ENCODE data around the gene POLR2E. TPM values are rescaled to one million over a fixed set of nuclear protein-coding genes. Genes with fewer than 3 reads are reported as not detected.
A peak's percentile ranks its signal among the peaks of the same experiment; 100 is the strongest.

POLR2E gene
- total RNA-seq, 2 experiments from 2014 or later, result 45.8 to 49.0 TPM

- Mint-ChIP-seq H3K36me3 (ENCODE audit: low read depth) (peaks cover 67% of the 10 kb centered on the region), H3K27ac (peak overlapping the region; percentile 82), H3K27me3 (no peaks in the 10 kb centered on the region), H3K4me1 (ENCODE audit: low read depth) (peaks cover 31% of the 10 kb centered on the region), H3K4me3 (peak overlapping the region; percentile 71), H3K9me3 (no peaks in the 10 kb centered on the region)
- Histone ChIP-seq H3K9me3 (ENCODE audit: control insufficient read depth in 1 of 2, insufficient read depth in 1 of 2, low read length in 2 of 2) (no peaks in the 10 kb centered on the region), H3K36me3 (ENCODE audit: insufficient read depth, low read length) (peaks cover 87% of the 10 kb centered on the region), H3K27me3 (ENCODE audit: control insufficient read depth in 1 of 2, insufficient read depth in 2 of 2, low read length in 2 of 2) (no peaks in the 10 kb centered on the region), H3K27ac (ENCODE audit: low read depth in 1 of 2, low read length in 2 of 2) (peak overlapping the region; percentile 59 to 68), H3K4me1 (ENCODE audit: insufficient read depth, low read length) (peaks cover 75% of the 10 kb centered on the region), H3K4me3 (ENCODE audit: low read length) (no peak overlapping the region)
- ChIA-PET CTCF (interaction anchor here (0.9 to 6.5 kb wide), 8 partner anchors 9 to 58 kb away, joined by 3 to 42 read pairs (median 6); partner anchors contain the start of genes ABCA7 and ARHGAP45), POLR2A (interaction anchor here (0.6 to 19.1 kb wide), 22 partner anchors 8 to 1964 kb away, joined by 3 to 1253 read pairs (median 8); partner anchors contain the start of genes ABCA7, ARHGAP45, CNN2 and FAM174C)
- TF ChIP-seq CTCF (IDR thresholded peaks at IDR 0.05), result no peak
- peak; percentile 28 for ATAC-seq (ENCODE audit: poor library complexity)
- intact Hi-C loops (cut with DNase I, micrococcal nuclease), result no loop called here
- DNase-seq, result peak in 4 of 14 experiments; percentile 42 to 58 (median 52)
Observed at GRCh38 chr19:1088416-1089010, 6.7 kb downstream of the POLR2E start.

DNA sequence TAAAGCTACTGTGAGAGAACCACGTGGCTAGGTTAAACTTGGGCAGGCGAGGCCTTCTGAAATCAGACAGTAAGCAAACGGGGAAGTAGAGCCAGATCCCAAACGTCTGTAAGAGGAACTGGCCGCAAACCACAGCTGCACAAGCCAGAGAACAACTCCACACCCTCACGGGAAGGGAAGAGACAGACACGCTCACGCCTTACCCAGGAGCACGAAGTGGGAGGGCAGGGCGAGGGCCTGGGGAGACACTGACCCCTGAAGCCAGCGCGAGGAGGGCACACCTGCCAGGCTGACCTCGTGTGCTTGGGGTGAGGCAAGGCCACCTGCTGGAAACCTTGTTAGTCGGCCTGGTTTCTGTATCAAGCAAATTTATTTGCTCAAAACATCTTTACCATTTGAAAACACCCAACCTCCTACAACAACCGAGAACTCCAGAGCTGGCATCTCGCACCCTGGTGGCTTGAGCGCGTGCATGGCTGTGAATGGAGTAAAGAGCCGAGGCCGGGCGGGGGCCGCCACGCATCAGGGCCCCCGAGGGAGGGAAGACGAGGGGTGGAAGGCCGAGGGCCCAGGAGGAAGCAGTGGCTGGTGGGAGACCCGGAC is 7.3 kb downstream of the POLR2E start:
- Histone ChIP-seq H3K9me3 (ENCODE audit: control insufficient read depth in 1 of 2, insufficient read depth in 1 of 2, low read length in 2 of 2) (no peaks in the 10 kb centered on the region), H3K4me3 (ENCODE audit: low read length) (no peak overlapping the region), H3K27me3 (ENCODE audit: control insufficient read depth in 1 of 2, insufficient read depth in 2 of 2, low read length in 2 of 2) (no peaks in the 10 kb centered on the region), H3K36me3 (ENCODE audit: insufficient read depth, low read length) (peaks cover 87% of the 10 kb centered on the region), H3K4me1 (ENCODE audit: insufficient read depth, low read length) (peaks cover 77% of the 10 kb centered on the region), H3K27ac (ENCODE audit: low read depth in 1 of 2, low read length in 2 of 2) (peak overlapping the region; percentile 59 to 68)
- ChIA-PET CTCF (interaction anchor here (0.7 to 6.5 kb wide), 10 partner anchors 8 to 224 kb away, joined by 3 to 42 read pairs (median 5); partner anchors contain the start of genes ABCA7 and ARHGAP45), POLR2A (interaction anchor here (0.6 to 19.1 kb wide), 20 partner anchors 9 to 1965 kb away, joined by 3 to 1253 read pairs (median 8); partner anchors contain the start of genes ABCA7, ARHGAP45, CNN2 and FAM174C)
- TF ChIP-seq CTCF (IDR thresholded peaks at IDR 0.05), result peak; percentile 5
- ATAC-seq (ENCODE audit: poor library complexity) (peak; percentile 58), DNase-seq (peak in 10 of 14 experiments; percentile 44 to 87 (median 63))
- no peaks in the 10 kb centered on the region for H3K9me3 Mint-ChIP-seq
- H3K27ac Mint-ChIP-seq, result peak overlapping the region; percentile 82
- H3K4me1 Mint-ChIP-seq (ENCODE audit: low read depth), result peaks cover 27% of the 10 kb centered on the region
- peak overlapping the region; percentile 71 for H3K4me3 Mint-ChIP-seq
- intact Hi-C loops (cut with DNase I, micrococcal nuclease), result loop anchor here (1.0 to 2.0 kb wide), 2 partner anchors 11 to 19 kb away; no protein-coding TSS in a partner anchor
- H3K27me3 Mint-ChIP-seq, result no peaks in the 10 kb centered on the region
- H3K36me3 Mint-ChIP-seq (ENCODE audit: low read depth), result peaks cover 64% of the 10 kb centered on the region

DNA sequence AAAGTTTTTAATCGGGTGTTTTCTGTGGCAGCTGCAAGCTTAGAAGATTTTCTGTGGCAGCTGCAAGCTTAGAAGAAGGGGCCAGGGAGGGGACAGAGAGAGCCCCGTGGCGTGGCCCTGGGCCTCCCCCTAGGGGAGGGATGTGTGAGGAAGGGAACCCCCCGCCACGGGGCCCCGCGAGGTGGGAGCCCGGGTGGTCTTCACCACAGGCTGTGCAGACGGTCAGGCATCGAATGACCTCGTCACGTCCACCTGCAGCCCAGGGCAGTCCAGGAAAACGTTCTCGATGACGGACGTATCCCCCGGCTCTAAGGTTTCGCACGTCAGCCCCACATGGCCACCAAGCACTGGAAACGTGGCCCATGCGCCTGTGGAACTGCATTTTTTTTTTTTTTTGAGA is 8.6 kb downstream of the POLR2E start:
- Histone ChIP-seq H3K9me3 (ENCODE audit: control insufficient read depth in 1 of 2, insufficient read depth in 1 of 2, low read length in 2 of 2) (no peaks in the 10 kb centered on the region), H3K27me3 (ENCODE audit: control insufficient read depth in 1 of 2, insufficient read depth in 2 of 2, low read length in 2 of 2) (no peaks in the 10 kb centered on the region), H3K36me3 (ENCODE audit: insufficient read depth, low read length) (peaks cover 89% of the 10 kb centered on the region), H3K27ac (ENCODE audit: low read depth in 1 of 2, low read length in 2 of 2) (peak overlapping the region in 1 of 2 donors; percentile 68), H3K4me1 (ENCODE audit: insufficient read depth, low read length) (peaks cover 88% of the 10 kb centered on the region), H3K4me3 (ENCODE audit: low read length) (no peak overlapping the region)
- Mint-ChIP-seq H3K27ac (peak overlapping the region; percentile 49), H3K27me3 (no peaks in the 10 kb centered on the region), H3K4me1 (ENCODE audit: low read depth) (peaks cover 35% of the 10 kb centered on the region), H3K4me3 (no peak overlapping the region), H3K9me3 (no peaks in the 10 kb centered on the region), H3K36me3 (ENCODE audit: low read depth) (peaks cover 71% of the 10 kb centered on the region)
- ATAC-seq (ENCODE audit: poor library complexity) (no peak), DNase-seq (peak in 1 of 14 experiments; percentile 42)
- TF ChIP-seq CTCF (IDR thresholded peaks at IDR 0.05), result no peak
- CTCF ChIA-PET, result interaction anchor here (1.4 to 6.5 kb wide), 3 partner anchors 19 to 158 kb away, joined by 3 to 42 read pairs (median 6); partner anchors contain the start of gene ARHGAP45
- POLR2A ChIA-PET, result interaction anchor here (0.8 to 19.1 kb wide), 13 partner anchors 8 to 183 kb away, joined by 4 to 1253 read pairs (median 15); partner anchors contain the start of genes ABCA7, ARHGAP45, CIRBP and CNN2
- intact Hi-C loops (cut with DNase I, micrococcal nuclease), result loop anchor here (1.0 to 2.0 kb wide), 2 partner anchors 9 to 18 kb away; no protein-coding TSS in a partner anchor

Data from CD4-positive, alpha-beta T cell (primary cell).